HEK293T (cell line): Measurements from ENCODE around the gene LRMDA.

Experiments used
- CTCF ChIA-PET: fragments of 350-600 bp; formaldehyde crosslinking; extraction: SDS; loops from one replicate; lab custom pipeline; 2021; ENCODE audit warnings: antibody characterized with exemption, inconsistent platforms; lab: Yijun Ruan, JAX
- POLR2A ChIA-PET: fragments of 350-600 bp; formaldehyde crosslinking; extraction: SDS; loops from one replicate; lab custom pipeline; 2020; ENCODE audit warnings: antibody characterized with exemption, inconsistent platforms; lab: Yijun Ruan, JAX
- DNase-seq: peaks from one replicate; pipeline ENCODE4 v3.0.0; 2012; ENCODE audit warnings: mixed read lengths; ENCODE audit errors: extremely low spot score
- ARNT ChIP-seq: fragments of 450-650 bp; IDR thresholded peaks from 2 replicates; pipeline ENCODE4 v1.6.1; 2017; ENCODE audit warnings: mild to moderate bottlenecking
- BHLHE40 ChIP-seq: fragments of 450-650 bp; IDR thresholded peaks from 2 replicates; pipeline ENCODE4 v1.6.1; 2016; ENCODE audit warnings: mild to moderate bottlenecking, moderate library complexity, borderline replicate concordance
- CTBP1 ChIP-seq: fragments of 450-650 bp; IDR thresholded peaks from 2 replicates; pipeline ENCODE4 v1.6.1; 2016; ENCODE audit warnings: borderline replicate concordance
- ELF4 ChIP-seq: fragments of 450-650 bp; IDR thresholded peaks from 2 replicates; pipeline ENCODE4 v1.6.1; 2017; ENCODE audit warnings: antibody characterized with exemption
- FOXA1 ChIP-seq: fragments of 450-650 bp; IDR thresholded peaks from 2 replicates; pipeline ENCODE4 v1.6.1; 2016; ENCODE audit warnings: mild to moderate bottlenecking
- FOXK2 ChIP-seq: fragments of 450-650 bp; IDR thresholded peaks from 2 replicates; pipeline ENCODE4 v1.6.1; 2016; ENCODE audit warnings: mild to moderate bottlenecking
- FOXM1 ChIP-seq: fragments of 450-650 bp; IDR thresholded peaks from 2 replicates; pipeline ENCODE4 v1.6.1; 2017; ENCODE audit warnings: mild to moderate bottlenecking, borderline replicate concordance
- HDGF ChIP-seq: fragments of 450-650 bp; IDR thresholded peaks from 2 replicates; pipeline ENCODE4 v1.6.1; 2017; ENCODE audit warnings: antibody characterized with exemption, borderline replicate concordance
- L3MBTL2 ChIP-seq: fragments of 450-650 bp; conservative IDR thresholded peaks from 2 replicates; pipeline ENCODE4 v1.6.1; 2016; ENCODE audit warnings: mild to moderate bottlenecking
- LEF1 ChIP-seq: fragments of 450-650 bp; IDR thresholded peaks from 2 replicates; pipeline ENCODE4 v1.6.1; 2017; ENCODE audit warnings: mild to moderate bottlenecking, borderline replicate concordance
- NFRKB ChIP-seq: fragments of 450-650 bp; IDR thresholded peaks from 2 replicates; pipeline ENCODE4 v1.6.1; 2016; ENCODE audit warnings: mild to moderate bottlenecking, moderate library complexity
- SP1 ChIP-seq: fragments of 450-650 bp; IDR thresholded peaks from 2 replicates; pipeline ENCODE4 v1.6.1; 2017
- SUZ12 ChIP-seq: fragments of 450-650 bp; IDR thresholded peaks from 2 replicates; pipeline ENCODE4 v1.6.1; 2016; ENCODE audit warnings: mild to moderate bottlenecking
- TARDBP ChIP-seq: fragments of 450-650 bp; IDR thresholded peaks from 2 replicates; pipeline ENCODE4 v1.6.1; 2016
- ZNF384 ChIP-seq: fragments of 450-650 bp; IDR thresholded peaks from 2 replicates; pipeline ENCODE4 v1.6.1; 2016
- TF ChIP-seq, protein P1 (sequence below): fragments of 450-650 bp; IDR thresholded peaks from 2 replicates; pipeline ENCODE4 v1.6.1; 2016

LRMDA gene

DNA sequence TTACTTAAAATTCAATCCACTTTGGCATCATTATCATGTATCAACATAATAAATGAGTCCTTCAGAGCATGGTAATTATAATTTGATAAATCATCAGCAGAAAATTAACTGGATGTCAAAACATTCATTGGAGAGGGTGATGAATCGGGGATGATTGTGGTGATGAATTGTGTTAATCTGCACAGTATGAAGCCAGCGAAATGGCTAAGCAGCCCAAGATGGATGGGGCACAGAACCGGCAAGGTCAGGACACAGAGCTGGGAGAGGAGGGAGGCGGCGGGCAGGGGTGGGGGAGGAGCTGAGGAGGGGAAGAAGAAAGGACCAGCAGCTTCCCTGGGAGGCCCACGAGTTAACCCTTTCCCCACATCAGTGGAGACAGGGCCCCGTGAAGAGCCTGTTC lies 536.1 kb downstream of the LRMDA start:
- DNase-seq = peak; percentile 42
- POLR2A ChIA-PET = no interaction called here
- TF ChIP-seq ARNT = no peak
- TF ChIP-seq, protein P1, sequence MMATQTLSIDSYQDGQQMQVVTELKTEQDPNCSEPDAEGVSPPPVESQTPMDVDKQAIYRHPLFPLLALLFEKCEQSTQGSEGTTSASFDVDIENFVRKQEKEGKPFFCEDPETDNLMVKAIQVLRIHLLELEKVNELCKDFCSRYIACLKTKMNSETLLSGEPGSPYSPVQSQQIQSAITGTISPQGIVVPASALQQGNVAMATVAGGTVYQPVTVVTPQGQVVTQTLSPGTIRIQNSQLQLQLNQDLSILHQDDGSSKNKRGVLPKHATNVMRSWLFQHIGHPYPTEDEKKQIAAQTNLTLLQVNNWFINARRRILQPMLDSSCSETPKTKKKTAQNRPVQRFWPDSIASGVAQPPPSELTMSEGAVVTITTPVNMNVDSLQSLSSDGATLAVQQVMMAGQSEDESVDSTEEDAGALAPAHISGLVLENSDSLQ = peak; percentile 91
- no peak for TF ChIP-seq L3MBTL2
- no peak for TF ChIP-seq SUZ12
- TF ChIP-seq FOXM1 = no peak
- peak; percentile 83 for TF ChIP-seq CTBP1
- TF ChIP-seq ZNF384 = no peak
- no peak for TF ChIP-seq BHLHE40
- TF ChIP-seq ELF4 = no peak
- TF ChIP-seq SP1 = no peak
- TF ChIP-seq LEF1 = no peak
- TF ChIP-seq NFRKB = no peak
- no peak for TF ChIP-seq FOXK2
- TF ChIP-seq TARDBP = no peak
- TF ChIP-seq HDGF = no peak
- no peak for TF ChIP-seq FOXA1
- CTCF ChIA-PET = interaction anchor here (1.3 kb wide), 1 partner anchor 69 kb away, joined by 4 read pairs; no protein-coding TSS in a partner anchor

DNA sequence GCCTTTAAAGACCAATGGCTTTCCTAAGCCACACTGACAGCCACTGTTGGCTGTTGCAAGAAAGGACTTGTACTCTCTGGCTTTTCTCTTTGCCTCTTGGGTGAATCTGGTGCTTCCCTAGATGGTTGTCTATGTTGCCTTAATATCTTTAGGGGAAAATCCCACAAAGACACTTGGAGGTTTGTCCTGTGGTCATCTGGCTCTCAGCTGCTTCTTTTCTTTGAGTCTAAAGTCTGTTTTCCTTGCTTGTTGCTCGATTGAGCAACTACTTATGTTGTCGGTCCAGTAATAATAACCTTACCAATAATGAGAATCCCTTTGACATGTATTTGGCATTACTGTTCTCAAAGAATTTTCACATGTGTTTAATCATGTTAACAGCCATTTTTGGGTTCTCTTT lies 537.6 kb downstream of the LRMDA start:
- TF ChIP-seq HDGF (no peak), FOXK2 (no peak), L3MBTL2 (no peak), SP1 (no peak), BHLHE40 (no peak), TARDBP (no peak), FOXM1 (no peak), ELF4 (no peak), CTBP1 (no peak), LEF1 (no peak), ARNT (no peak), FOXA1 (no peak), SUZ12 (no peak), ZNF384 (no peak), NFRKB (no peak)
- TF ChIP-seq, protein P1 = no peak
- POLR2A ChIA-PET = no interaction called here
- DNase-seq = no peak
- CTCF ChIA-PET = no interaction called here

DNA sequence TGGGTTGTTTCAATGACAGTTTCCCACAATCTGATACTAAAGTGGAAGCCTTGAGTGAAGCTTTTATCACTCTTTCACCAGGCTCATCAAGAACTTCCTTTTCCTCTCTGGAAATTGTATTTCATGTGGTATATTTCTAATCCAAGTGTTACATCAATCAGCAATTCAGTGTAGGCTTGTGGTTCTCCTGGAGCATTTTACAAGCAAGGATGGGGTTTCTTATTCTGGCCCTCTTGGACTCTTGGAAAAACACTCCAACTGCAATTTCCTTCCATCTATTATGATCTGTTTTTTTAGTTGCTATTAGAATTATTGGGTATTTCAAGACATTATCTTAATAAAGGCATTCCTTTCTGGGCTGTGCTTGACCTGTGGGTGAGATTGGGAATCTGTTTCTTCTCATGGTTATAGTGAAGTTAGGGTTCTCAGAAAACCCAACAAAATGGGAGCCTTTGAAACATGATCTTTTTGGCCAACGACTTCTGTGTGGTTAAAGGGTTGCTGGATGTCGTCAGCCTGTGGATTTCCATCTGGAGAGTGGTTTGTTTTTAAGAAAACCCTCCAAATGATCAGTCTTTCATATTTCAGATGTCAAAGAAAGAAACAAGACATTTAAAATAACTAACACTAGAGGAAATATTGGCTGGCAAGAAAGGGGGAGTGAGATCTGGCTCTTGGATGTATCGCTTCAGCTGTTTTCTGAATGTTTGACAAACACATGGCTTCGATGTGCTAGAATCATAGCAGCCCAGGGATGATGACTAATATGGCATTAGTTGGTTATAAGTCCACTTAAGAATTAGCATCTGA lies 540.2 kb downstream of the LRMDA start:
- DNase-seq = no peak
- ChIA-PET CTCF (no interaction called here), POLR2A (no interaction called here)
- TF ChIP-seq NFRKB = no peak
- TF ChIP-seq, protein P1 = peak; percentile 30; the same call in 1 of the 2 replicates
- TF ChIP-seq FOXA1 = no peak
- TF ChIP-seq L3MBTL2 = no peak
- no peak for TF ChIP-seq FOXK2
- no peak for TF ChIP-seq CTBP1

DNA sequence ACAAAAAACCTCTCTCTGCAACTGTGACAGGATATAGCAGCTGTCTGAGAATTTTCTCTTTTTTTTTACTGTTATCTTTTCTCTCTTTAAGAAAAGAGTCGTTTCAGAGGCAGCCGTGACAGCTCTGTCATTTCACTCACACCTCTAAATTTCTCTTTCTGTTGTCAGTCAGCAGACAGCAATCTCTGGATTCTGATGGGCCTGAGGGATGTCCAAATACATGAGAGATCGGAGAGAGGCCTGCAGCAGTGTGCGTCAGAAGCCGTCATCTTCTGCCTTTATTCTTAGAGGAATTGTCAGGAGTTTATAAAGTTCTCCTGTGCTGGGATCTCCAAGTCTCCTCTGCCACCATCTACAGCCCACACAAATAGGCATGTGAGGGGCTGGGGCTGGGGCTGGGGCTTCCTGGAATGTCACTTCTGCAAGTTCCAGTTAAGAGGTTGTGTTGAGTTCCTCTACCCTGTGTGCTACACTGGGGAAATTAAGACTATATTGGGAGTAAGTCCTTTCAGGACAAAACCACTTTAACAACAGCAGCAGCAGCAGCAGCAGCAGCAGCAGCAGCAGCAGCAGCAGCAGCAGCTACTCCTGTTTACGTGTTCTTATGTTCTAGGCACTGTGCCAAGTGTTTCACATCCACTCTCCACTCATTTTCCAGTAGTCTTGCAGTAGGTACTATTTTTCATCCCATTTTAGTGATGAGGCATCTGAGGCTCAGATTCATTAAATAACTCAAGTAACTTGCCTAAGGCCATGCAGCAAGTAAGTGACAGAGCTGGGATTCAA lies 541.3 kb downstream of the LRMDA start:
- ChIA-PET POLR2A (no interaction called here), CTCF (no interaction called here)
- no peak for TF ChIP-seq ZNF384
- TF ChIP-seq LEF1 = no peak
- TF ChIP-seq ARNT = no peak
- no peak for TF ChIP-seq HDGF
- no peak for TF ChIP-seq SP1
- no peak for TF ChIP-seq TARDBP
- no peak for TF ChIP-seq NFRKB
- TF ChIP-seq BHLHE40 = no peak
- no peak for TF ChIP-seq FOXA1
- no peak for TF ChIP-seq SUZ12
- no peak for TF ChIP-seq CTBP1
- no peak for TF ChIP-seq ELF4
- no peak for DNase-seq

DNA sequence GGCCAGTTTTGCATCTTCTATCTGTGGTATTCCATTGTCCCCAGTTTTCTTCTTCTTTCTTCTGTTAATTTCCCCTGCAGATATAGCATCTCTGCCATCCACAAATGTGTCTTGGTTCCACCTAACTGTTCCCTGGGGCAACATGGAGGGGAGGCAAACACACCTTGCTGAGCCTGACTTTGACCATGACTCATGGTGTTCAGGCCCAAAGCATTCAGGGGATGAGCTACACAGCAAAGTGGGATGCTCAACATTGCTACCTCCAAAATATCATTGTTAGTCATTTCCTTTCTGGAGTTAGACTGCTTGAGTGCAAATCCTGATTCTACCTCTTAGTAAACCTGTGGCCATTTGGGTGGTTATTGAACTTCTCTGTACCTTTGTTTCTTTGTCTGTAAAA lies 542.7 kb downstream of the LRMDA start:
- TF ChIP-seq ARNT = no peak
- TF ChIP-seq CTBP1 = no peak
- TF ChIP-seq SP1 = no peak
- TF ChIP-seq L3MBTL2 = no peak
- TF ChIP-seq TARDBP = no peak
- POLR2A ChIA-PET = interaction anchor here (1.2 kb wide), 1 partner anchor 18 kb away, joined by 3 read pairs; no protein-coding TSS in a partner anchor
- no peak for DNase-seq
- CTCF ChIA-PET = no interaction called here

DNA sequence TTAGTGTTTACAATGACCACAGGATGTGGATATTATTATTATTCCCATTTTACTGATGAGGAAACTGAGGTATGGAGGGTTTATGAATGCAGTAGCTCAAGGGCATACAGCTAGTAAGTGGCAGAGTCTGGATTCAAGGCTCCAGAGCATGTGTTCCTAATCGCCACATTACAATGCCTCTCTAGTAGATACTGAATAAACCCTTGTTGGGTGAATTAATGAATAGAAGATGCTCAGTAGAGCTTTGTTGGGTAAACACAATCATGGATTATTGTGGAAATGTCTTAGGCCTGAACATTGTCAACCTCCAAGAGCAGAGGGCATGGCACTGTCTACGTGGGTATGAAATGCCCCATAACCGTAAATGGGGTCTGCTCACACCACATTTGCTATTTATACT lies 545.3 kb downstream of the LRMDA start:
- CTCF ChIA-PET = no interaction called here
- POLR2A ChIA-PET = no interaction called here
- no peak for DNase-seq
- TF ChIP-seq ARNT (no peak), FOXK2 (no peak), ZNF384 (no peak), HDGF (no peak), ELF4 (no peak), FOXA1 (no peak), TARDBP (no peak), NFRKB (no peak), L3MBTL2 (no peak), SP1 (no peak), CTBP1 (no peak), SUZ12 (no peak), LEF1 (no peak), BHLHE40 (no peak), FOXM1 (no peak)
- TF ChIP-seq, protein P1 = no peak
